ENCODE data around the gene MCAM.

MCAM gene

GRCh38 chr11:119306373-119306890 is 10.5 kb downstream of the MCAM start:
- DNase-seq (ENCODE audit: low read depth in 2 of 2) = no peak

- no peak for DNase-seq (ENCODE audit: low read depth in 2 of 2)
Observed at GRCh38 chr11:119305556-119306372, 11.2 kb downstream of the MCAM start.

GRCh38 chr11:119303227-119303718 is 13.7 kb downstream of the MCAM start:
- DNase-seq (ENCODE audit: low read depth in 2 of 2) = no peak

GRCh38 chr11:119300198-119300964 is 16.5 kb downstream of the MCAM start:
- DNase-seq (ENCODE audit: low read depth in 2 of 2) = no peak

GRCh38 chr11:119299416-119299815 is 17.5 kb downstream of the MCAM start:
- DNase-seq (ENCODE audit: low read depth in 2 of 2) = no peak

GRCh38 chr11:119298726-119299125 is 18.2 kb downstream of the MCAM start:
- DNase-seq (ENCODE audit: low read depth in 2 of 2) = no peak

GRCh38 chr11:119297938-119298337 is 19.0 kb downstream of the MCAM start:
- DNase-seq (ENCODE audit: low read depth in 2 of 2) = no peak

GRCh38 chr11:119295178-119295577 is 21.8 kb downstream of the MCAM start:
- DNase-seq (ENCODE audit: low read depth in 2 of 2) = no peak

GRCh38 chr11:119293461-119293860 is 23.5 kb downstream of the MCAM start:
- DNase-seq (ENCODE audit: low read depth in 2 of 2) = no peak

GRCh38 chr11:119290894-119291497 is 25.9 kb downstream of the MCAM start:
- DNase-seq (ENCODE audit: low read depth in 2 of 2) = no peak

- DNase-seq (ENCODE audit: low read depth in 2 of 2) = no peak
Observed at GRCh38 chr11:119288219-119288618, 28.7 kb downstream of the MCAM start.

- DNase-seq (ENCODE audit: low read depth in 2 of 2) = no peak
Observed at GRCh38 chr11:119285431-119285830, 31.5 kb downstream of the MCAM start.

- DNase-seq (ENCODE audit: low read depth in 2 of 2) = no peak
Observed at GRCh38 chr11:119284344-119285157, 32.4 kb downstream of the MCAM start.

GRCh38 chr11:119282495-119282894 is 34.4 kb downstream of the MCAM start:
- no peak for DNase-seq (ENCODE audit: low read depth in 2 of 2)

GRCh38 chr11:119277660-119278059 is 39.3 kb downstream of the MCAM start:
- DNase-seq (ENCODE audit: low read depth in 2 of 2) = no peak

GRCh38 chr11:119273721-119274120 is 43.2 kb downstream of the MCAM start:
- DNase-seq (ENCODE audit: low read depth in 2 of 2) = no peak

GRCh38 chr11:119267645-119268044 is 49.3 kb downstream of the MCAM start:
- no peak for DNase-seq (ENCODE audit: low read depth in 2 of 2)

GRCh38 chr11:119266517-119267255 is 50.2 kb downstream of the MCAM start:
- DNase-seq (ENCODE audit: low read depth in 2 of 2) = no peak

GRCh38 chr11:119266063-119266462 is 50.9 kb downstream of the MCAM start:
- DNase-seq (ENCODE audit: low read depth in 2 of 2) = no peak

GRCh38 chr11:119263352-119263940 is 53.5 kb downstream of the MCAM start:
- DNase-seq (ENCODE audit: low read depth in 2 of 2) = no peak
